Effector memory CD4-positive, alpha-beta T cell (primary cell): ENCODE data around the gene CCDC188.

Experiments used
- DNase-seq, 3 donors: peaks; one replicate each; pipeline ENCODE4 v3.0.0-alpha.2; 2020
- H3K27ac ChIP-seq: 2 replicates; pipeline ENCODE4 v1.7.0; 2013; ENCODE audit warnings: mild to moderate bottlenecking, low read length, moderate library complexity; ENCODE audit not compliant: insufficient read depth, poor library complexity, severe bottlenecking
- H3K27me3 ChIP-seq: replicated peaks from 2 replicates; pipeline ENCODE4 v1.7.0; 2013; ENCODE audit warnings: mild to moderate bottlenecking, low read length; ENCODE audit not compliant: insufficient read depth, control insufficient read depth, poor library complexity, severe bottlenecking
- H3K36me3 ChIP-seq: 2 replicates; pipeline ENCODE4 v1.7.0; 2013; ENCODE audit warnings: mild to moderate bottlenecking, low read length, moderate library complexity; ENCODE audit not compliant: control insufficient read depth, insufficient read depth
- H3K4me1 ChIP-seq: 2 replicates; pipeline ENCODE4 v1.7.0; 2013; ENCODE audit warnings: low read length, mild to moderate bottlenecking; ENCODE audit not compliant: control insufficient read depth, insufficient read depth, poor library complexity, severe bottlenecking
- H3K4me3 ChIP-seq: 2 replicates; pipeline ENCODE4 v1.7.0; 2013; ENCODE audit warnings: low read length, low read depth, mild to moderate bottlenecking; ENCODE audit not compliant: insufficient read depth, poor library complexity, severe bottlenecking
- H3K9me3 ChIP-seq: 2 replicates; pipeline ENCODE4 v1.7.0; 2013; ENCODE audit warnings: mild to moderate bottlenecking, low read length, moderate library complexity; ENCODE audit not compliant: control insufficient read depth

The CCDC188 gene

DNA sequence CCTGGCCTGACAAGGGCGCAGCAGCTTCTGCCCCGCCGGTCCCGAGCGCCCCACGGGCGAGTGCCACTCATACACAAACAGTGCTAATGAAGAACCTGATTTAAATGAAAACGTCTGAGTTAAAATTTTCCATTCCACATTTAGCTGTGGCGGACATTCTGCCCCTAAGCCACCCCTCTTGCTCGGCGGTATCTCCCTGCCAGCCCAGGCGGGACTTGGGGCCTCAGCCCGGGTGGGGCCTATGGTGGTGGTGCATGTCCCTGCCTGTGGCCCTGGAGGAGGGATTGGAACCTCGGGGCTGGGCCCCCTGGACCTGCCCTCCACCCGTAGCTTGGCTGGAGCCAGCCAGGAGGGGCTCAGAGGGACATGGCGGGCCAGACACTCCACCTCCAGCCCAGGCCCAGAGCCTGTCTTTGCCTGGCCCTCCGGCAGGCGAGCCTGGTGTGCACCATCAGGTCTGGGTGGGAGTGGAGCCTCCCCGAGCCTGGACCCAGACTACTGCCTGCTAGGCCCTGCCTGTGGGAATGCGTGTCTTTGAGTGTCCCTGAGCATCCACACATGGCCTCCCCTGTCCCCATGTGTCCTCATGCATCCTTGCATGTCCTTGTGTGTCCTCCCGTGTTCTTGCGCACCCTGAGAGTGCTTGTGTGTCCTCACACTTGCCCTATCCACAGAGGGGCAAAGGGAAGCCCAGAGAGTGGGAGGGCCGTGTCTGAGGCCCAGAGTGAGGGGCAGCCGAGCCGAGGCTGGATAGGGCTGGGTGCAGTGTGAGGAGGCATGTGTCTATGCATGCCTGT is 14.9 kb downstream of the CCDC188 start:
- H3K27ac ChIP-seq: no peak overlapping the region
- H3K36me3 ChIP-seq: peaks cover 4% of the 10 kb centered on the region
- no peak overlapping the region for H3K4me3 ChIP-seq
- H3K9me3 ChIP-seq: no peaks in the 10 kb centered on the region
- DNase-seq: no peak
- H3K4me1 ChIP-seq: peaks cover 11% of the 10 kb centered on the region
- no peaks in the 10 kb centered on the region for H3K27me3 ChIP-seq

DNA sequence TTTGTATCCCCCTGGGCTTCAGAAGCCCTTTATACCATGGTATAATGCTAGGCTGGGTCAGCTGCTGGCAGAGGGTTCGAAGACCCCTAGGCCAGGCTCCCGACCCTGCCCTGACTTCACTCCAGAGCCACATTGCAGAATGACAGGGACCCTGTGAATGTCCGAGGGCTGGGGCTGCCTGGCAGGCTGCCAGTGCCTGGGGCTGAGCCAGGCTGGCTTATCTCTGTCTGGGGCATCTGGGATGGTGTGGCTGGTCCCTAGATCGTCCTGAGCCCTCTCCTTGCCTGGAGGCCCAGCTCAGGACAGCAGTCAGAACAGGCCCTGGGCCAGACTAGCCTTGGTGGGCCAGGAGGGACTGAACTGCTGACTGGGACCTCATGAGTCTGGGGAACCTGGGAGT is 15.6 kb downstream of the CCDC188 start:
- no peak overlapping the region for H3K27ac ChIP-seq
- no peak overlapping the region for H3K4me3 ChIP-seq
- H3K36me3 ChIP-seq: peaks cover 2% of the 10 kb centered on the region
- no peaks in the 10 kb centered on the region for H3K9me3 ChIP-seq
- no peaks in the 10 kb centered on the region for H3K27me3 ChIP-seq
- DNase-seq: no peak
- H3K4me1 ChIP-seq: peaks cover 17% of the 10 kb centered on the region

DNA sequence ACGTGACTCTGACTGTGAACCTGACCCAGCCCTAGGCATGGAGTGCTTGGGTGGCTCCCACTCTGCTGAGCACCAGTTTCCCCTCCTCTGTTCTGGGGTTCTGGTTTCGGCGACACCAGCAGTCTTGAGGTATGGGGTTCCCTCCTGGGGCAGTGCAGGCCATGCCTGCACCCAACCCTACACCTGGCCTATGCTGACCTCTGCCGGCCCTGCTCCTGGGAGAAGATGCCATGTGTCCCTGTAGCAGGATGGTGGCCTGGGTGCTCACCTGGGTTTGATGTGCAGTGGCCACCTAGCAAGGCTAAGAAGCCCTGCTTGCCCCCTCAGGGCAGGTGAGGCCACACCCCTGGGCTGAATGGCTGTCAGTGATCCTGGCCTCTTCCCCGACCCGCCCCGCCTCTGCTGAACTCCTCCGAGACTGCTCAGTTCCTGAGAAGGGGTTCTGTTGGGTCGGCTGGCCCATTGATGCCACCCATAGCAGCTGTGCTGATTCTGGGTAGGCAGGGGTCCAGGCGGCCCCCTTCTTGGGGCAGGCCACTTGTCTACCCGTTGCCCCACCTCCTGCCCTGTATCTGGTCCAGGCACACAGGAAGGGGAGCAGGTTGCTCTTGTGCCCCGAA is 16.8 kb downstream of the CCDC188 start:
- Histone ChIP-seq H3K36me3 (no peaks in the 10 kb centered on the region), H3K4me3 (no peak overlapping the region), H3K4me1 (peaks cover 17% of the 10 kb centered on the region), H3K27me3 (no peaks in the 10 kb centered on the region), H3K9me3 (no peaks in the 10 kb centered on the region), H3K27ac (no peak overlapping the region)
- DNase-seq: no peak

DNA sequence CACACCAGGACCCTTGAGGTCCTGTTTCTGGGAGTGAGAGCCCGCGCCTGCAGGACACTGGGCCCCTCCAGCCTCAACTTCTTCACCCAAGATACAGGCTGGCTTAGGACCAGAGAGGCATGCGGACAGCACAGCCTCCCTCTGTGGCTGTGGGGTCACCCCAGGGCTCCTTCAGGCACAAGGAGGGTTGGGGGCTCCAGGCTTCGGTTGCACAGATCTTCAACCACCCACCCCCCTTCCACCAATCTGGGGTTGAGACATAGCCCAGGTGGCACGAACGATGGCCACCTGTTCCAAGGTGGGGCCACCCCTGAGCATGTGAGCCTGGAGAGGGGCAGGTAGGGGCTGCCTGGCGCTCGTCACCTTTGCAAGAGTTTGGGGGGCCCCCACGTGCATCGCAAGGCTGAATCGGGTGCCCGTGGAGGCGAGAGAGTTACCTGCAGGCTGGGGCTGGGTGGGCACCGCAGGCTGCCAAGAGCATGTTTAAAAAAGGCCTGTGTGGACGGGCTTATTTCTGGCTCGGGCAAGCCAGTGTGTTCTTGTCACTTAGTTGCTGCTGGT is 18.1 kb downstream of the CCDC188 start:
- no peaks in the 10 kb centered on the region for H3K9me3 ChIP-seq
- H3K27ac ChIP-seq: no peak overlapping the region
- peak overlapping the region; percentile 82 for H3K4me3 ChIP-seq
- H3K27me3 ChIP-seq: no peaks in the 10 kb centered on the region
- no peaks in the 10 kb centered on the region for H3K36me3 ChIP-seq
- DNase-seq: no peak
- peaks cover 17% of the 10 kb centered on the region for H3K4me1 ChIP-seq

DNA sequence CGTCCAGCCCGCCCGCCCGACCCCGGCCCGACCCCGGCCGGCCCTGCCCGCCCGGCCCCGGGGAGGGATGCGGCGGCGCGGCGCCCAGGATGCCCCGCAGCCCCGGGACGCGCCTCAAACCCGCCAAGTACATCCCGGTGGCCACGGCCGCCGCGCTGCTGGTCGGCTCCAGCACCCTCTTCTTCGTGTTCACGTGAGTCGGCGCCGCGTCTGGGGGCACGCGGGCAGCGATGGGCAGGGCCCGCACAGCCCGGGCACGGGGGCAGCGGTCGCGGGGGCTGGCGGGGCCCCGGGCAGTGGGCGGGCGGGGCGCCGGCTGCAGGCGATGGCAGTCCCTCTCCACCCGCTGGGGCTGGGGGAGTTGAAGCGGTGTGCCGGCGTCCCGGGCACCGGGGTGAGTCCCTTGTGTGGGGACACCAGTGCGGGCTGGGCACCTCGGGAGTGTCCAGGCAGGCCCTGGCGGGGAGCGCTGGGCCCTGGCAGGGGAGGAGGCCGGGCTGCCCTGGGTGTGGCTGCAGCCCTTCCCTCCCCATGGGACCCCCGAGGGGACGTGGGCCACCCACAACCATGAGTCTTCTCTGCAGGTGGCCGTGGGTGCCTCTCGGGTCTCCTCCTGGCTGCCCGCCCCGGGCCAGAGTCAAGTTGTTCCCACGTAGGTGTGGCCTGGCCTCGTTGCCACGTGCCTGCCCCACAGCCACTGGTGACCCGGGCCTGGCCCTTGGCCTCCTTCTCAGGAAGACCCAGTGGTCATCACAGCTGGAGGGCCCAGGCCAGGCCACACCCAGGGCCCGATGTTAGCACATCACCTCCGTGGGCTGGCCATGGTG is 18.8 kb downstream of the CCDC188 start:
- Histone ChIP-seq H3K27ac (peak overlapping the region; percentile 37), H3K9me3 (no peaks in the 10 kb centered on the region), H3K4me3 (peak overlapping the region; percentile 82), H3K36me3 (no peaks in the 10 kb centered on the region), H3K4me1 (peaks cover 17% of the 10 kb centered on the region), H3K27me3 (no peaks in the 10 kb centered on the region)
- DNase-seq: peak in 1 of 3 donors; percentile 15

DNA sequence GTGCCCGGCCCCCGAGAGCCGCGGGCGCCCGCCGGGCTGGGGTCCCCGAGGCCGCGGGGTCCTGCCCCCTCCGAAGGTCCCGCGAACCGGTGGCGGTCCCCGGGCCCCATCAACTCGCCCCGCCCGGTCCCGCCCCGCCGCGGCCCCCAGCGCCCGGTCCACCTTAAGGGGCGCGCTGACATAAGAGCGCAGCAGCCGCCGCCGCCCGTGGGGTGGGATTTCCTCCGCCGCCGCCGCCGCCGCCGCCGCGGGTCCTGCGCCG is 19.3 kb downstream of the CCDC188 start, which contains the start of gene ZDHHC8:
TSS of gene ZDHHC8 (plus strand) at position 208 of the 262 bp plus-strand sequence. CDS start 144 bp downstream, outside the sequence.
- peaks cover 2% of the 10 kb centered on the region for H3K36me3 ChIP-seq
- H3K27ac ChIP-seq: peak within 1 kb of the TSS; percentile 80
- no peaks in the 10 kb centered on the region for H3K27me3 ChIP-seq
- H3K9me3 ChIP-seq: no peaks in the 10 kb centered on the region
- H3K4me1 ChIP-seq: peaks cover 17% of the 10 kb centered on the region
- peak within 1 kb of the TSS; percentile 90 for H3K4me3 ChIP-seq
- peak; percentile 24 to 38 (median 29) for DNase-seq

DNA sequence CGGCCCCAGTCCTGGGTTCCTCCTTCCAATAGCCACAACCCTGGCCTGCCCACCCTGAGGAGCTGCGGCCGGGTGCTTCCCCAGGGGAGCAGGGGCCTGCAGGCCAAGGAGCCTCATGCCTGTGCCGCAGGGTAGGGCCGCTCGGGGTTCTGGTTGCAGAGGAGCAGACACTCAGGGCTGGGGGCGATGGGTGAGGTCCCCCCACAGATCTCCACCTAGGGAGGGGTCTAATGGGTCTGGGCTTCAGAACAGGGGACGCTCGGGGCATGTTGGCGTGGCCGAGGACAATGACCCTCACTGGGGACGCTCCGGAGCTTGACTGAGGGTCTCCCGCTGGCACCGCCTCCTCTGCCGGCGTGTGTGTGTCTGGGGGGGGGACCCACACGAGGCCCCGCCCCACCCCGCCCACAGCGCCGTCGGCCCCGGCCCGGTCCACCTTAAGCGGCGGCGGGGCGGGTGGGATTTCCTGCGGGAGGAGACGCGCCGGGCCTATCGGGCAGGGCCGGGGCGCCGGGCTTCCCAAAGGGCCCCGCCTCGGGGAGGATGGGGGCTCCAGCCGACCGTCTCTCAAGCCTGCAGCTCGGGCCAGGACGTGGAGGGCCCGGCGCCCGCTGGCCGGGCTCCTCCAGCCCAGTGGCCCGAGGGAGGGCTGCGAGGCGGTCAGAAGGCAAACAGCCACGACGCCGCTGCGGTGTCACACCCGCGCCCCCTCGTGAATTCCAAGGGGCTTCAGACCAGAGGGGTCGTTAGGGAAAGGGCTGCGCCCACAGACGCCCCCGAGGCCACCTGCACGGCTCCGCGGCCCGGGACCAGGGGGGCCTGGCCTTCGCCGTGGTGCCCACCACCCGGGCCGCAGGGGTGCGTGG is 19.9 kb downstream of the CCDC188 start:
- peaks cover 17% of the 10 kb centered on the region for H3K4me1 ChIP-seq

DNA sequence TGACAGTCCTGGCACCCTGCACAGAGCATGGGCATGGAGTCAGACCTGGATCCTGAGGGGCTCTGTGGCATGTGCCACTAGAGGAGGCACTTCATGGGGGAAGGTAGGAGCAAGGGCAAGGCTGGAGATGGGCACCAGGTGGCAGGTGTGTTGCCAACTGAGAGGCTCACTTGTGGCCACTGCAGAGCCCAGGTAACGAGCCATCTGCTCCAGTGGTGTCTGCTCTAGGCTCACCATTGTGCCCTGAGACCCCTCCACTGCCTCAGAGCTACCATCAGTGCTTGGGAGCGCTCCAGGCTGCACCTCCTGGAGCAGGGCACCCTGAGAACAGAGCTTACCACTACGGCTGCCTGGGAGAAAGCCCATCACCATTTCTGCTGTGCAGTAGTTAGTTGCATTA is 20.5 kb downstream of the CCDC188 start:
- H3K27ac ChIP-seq: peak overlapping the region; percentile 80

More for the DNA sequence above, 19.9 kb downstream of the CCDC188 start:
- H3K27ac ChIP-seq: peak overlapping the region; percentile 80
- peak; percentile 66 to 68 (median 67) for DNase-seq
- H3K27me3 ChIP-seq: no peaks in the 10 kb centered on the region
- H3K4me3 ChIP-seq: peak overlapping the region; percentile 90
- H3K9me3 ChIP-seq: no peaks in the 10 kb centered on the region
- H3K36me3 ChIP-seq: peaks cover 8% of the 10 kb centered on the region

DNA sequence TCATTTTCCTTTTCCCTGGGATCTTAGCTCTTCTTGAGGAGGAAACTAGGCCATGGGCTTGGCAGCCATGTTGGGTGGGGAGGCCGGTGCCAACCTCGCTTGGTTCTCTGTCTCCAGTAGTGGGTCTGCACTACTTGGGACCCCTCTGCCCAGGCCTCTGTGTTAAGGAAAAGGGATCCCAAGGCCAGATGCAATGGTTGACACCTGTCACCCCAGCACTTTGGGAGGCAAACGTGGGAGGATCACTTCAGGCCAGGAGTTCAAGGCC is 21.2 kb downstream of the CCDC188 start:
- Histone ChIP-seq H3K4me1 (peaks cover 17% of the 10 kb centered on the region), H3K9me3 (no peaks in the 10 kb centered on the region), H3K27ac (no peak overlapping the region), H3K36me3 (peaks cover 20% of the 10 kb centered on the region), H3K27me3 (no peaks in the 10 kb centered on the region), H3K4me3 (no peak overlapping the region)
- no peak for DNase-seq

More for the DNA sequence above, 20.5 kb downstream of the CCDC188 start:
- Histone ChIP-seq H3K27me3 (no peaks in the 10 kb centered on the region), H3K4me3 (no peak overlapping the region), H3K9me3 (no peaks in the 10 kb centered on the region), H3K36me3 (peaks cover 14% of the 10 kb centered on the region), H3K4me1 (peaks cover 17% of the 10 kb centered on the region)
- peak in 1 of 3 donors; percentile 11 for DNase-seq
